Gastrocnemius medialis (tissue), 4 donors: ENCODE measurements around the gene SSNA1. TPM values are rescaled to one million over a fixed set of nuclear protein-coding genes. Genes with fewer than 3 reads are reported as not detected.

Source experiments
- ATAC-seq, 2 donors: fragments of 150-250 bp; one replicate each; pipeline ENCODE4 v1.9.1; 2016
- DNase-seq, 2 donors: peaks; one replicate each; pipeline ENCODE4 v3.0.0-alpha.2; 2019
- H3K27ac ChIP-seq, 4 donors: fragments of 200-600 bp; sonication (generic); 1 replicate in 1 of 4; 2 replicates in 3 of 4; pipeline ENCODE4 v1.5.1; 2016 to 2018; ENCODE audit warnings: mild to moderate bottlenecking in 2 of 4, moderate library complexity in 1 of 4
- H3K27me3 ChIP-seq, 3 donors: fragments of 200-600 bp; sonication (generic) in 2 of 3; 1 replicate in 1 of 3; 2 replicates in 2 of 3; pipeline versions ENCODE4 v1.5.1 to v1.6.0; 2016 to 2019; ENCODE audit warnings: mild to moderate bottlenecking in 1 of 3, moderate library complexity in 1 of 3
- H3K36me3 ChIP-seq, 2 donors: fragments of 200-600 bp; sonication (generic) in 1 of 2; one replicate each; pipeline ENCODE4 v1.5.1; 2017 to 2018
- H3K4me1 ChIP-seq, 2 donors: fragments of 200-600 bp; sonication (generic) in 1 of 2; one replicate each; pipeline ENCODE4 v1.5.1; 2016 to 2017; ENCODE audit warnings: mild to moderate bottlenecking in 2 of 2
- H3K4me3 ChIP-seq, 4 donors: fragments of 200-600 bp; sonication (generic) in 3 of 4; 1 replicate in 1 of 4; 2 replicates in 3 of 4; pipeline ENCODE4 v1.5.1; 2016 to 2019; ENCODE audit warnings: mild to moderate bottlenecking in 2 of 4
- H3K9me3 ChIP-seq, 3 donors: fragments of 200-600 bp; sonication (generic) in 2 of 3; 1 replicate in 1 of 3; 2 replicates in 2 of 3; pipeline ENCODE4 v1.5.1; 2016 to 2019
- CTCF ChIP-seq, 5 experiments: fragments of 450-650 bp in 3 of 5; fragments of 200-600 bp in 2 of 5; sonication (generic) in 2 of 5; IDR thresholded peaks in 4 of 5; conservative IDR thresholded peaks in 1 of 5; 1 replicate in 4 of 5; 2 replicates in 1 of 5; pipeline ENCODE4 v1.5.1; 2016 to 2019; ENCODE audit warnings: antibody characterized with exemption in 5 of 5, mild to moderate bottlenecking in 3 of 5, moderate library complexity in 3 of 5
- POLR2A ChIP-seq, 2 donors: fragments of 450-650 bp; IDR thresholded peaks; one replicate each; pipeline ENCODE4 v1.6.1; 2017; ENCODE audit warnings: antibody characterized with exemption in 2 of 2, mild to moderate bottlenecking in 2 of 2, moderate library complexity in 2 of 2
- in situ Hi-C, 4 donors: fragments of 200-750 bp; cut with MboI; loops; one replicate each; pipeline versions ENCODE4 v1.15.0 to v1.8.0; 2017; ENCODE audit warnings: low sequenced_read_pairs in 4 of 4
- intact Hi-C: fragments of 100-400 bp; cut with DNase I; formaldehyde crosslinking; loops from one replicate; pipeline ENCODE4 v1.15.1; 2023; ENCODE audit warnings: low total_unique reads
- total RNA-seq, 4 donors: library from RNA; depleted of rRNA; stranded (reverse); fragments of >200 nt; gene quantifications; one replicate each; pipeline versions ENCODE4 v1.1.0 to v1.2.3, GENCODE V29; 2016

SSNA1 gene
- total RNA-seq, 4 donors from 2014 or later, result 73.3 to 164 (median 94.4) TPM

- ATAC-seq, result no peak
- intact Hi-C loops (no loop called here), in situ Hi-C loops (no loop called here)
- Histone ChIP-seq H3K4me1 (peaks cover 0 to 12% of the 10 kb centered on the region in 2 donors), H3K27ac (no peak overlapping the region), H3K9me3 (no peaks in the 10 kb centered on the region), H3K27me3 (peaks cover 86 to 95% (median 95%) of the 10 kb centered on the region in 3 donors), H3K36me3 (no peaks in the 10 kb centered on the region), H3K4me3 (no peak overlapping the region)
- DNase-seq, result no peak
- TF ChIP-seq CTCF (IDR thresholded peaks at IDR 0.05 in 4 of 5, conservative IDR thresholded peaks at IDR 0.05 in 1 of 5) (no peak), POLR2A (IDR thresholded peaks at IDR 0.05) (no peak)
Measured at GRCh38 chr9:137160054-137160425, 28.4 kb upstream of the SSNA1 start.

GRCh38 chr9:137160716-137161557 lies 27.5 kb upstream of the SSNA1 start:
- no peak overlapping the region for H3K4me3 ChIP-seq
- in situ Hi-C loops, result no loop called here

GRCh38 chr9:137161558-137162486 lies 26.7 kb upstream of the SSNA1 start:
- DNase-seq (no peak), ATAC-seq (no peak)
- TF ChIP-seq POLR2A (IDR thresholded peaks at IDR 0.05) (no peak), CTCF (IDR thresholded peaks at IDR 0.05 in 4 of 5, conservative IDR thresholded peaks at IDR 0.05 in 1 of 5) (no peak)
- Histone ChIP-seq H3K4me3 (no peak overlapping the region), H3K9me3 (no peaks in the 10 kb centered on the region), H3K36me3 (no peaks in the 10 kb centered on the region), H3K4me1 (peaks cover 0 to 12% of the 10 kb centered on the region in 2 donors), H3K27me3 (peaks cover 90 to 100% (median 100%) of the 10 kb centered on the region in 3 donors), H3K27ac (no peak overlapping the region)
- intact Hi-C loops, result no loop called here
- in situ Hi-C loops, result no loop called here

More at GRCh38 chr9:137160716-137161557, 27.5 kb upstream of the SSNA1 start:
- Histone ChIP-seq H3K36me3 (no peaks in the 10 kb centered on the region), H3K4me1 (peaks cover 0 to 12% of the 10 kb centered on the region in 2 donors), H3K9me3 (no peaks in the 10 kb centered on the region), H3K27ac (no peak overlapping the region), H3K27me3 (peaks cover 90 to 100% (median 100%) of the 10 kb centered on the region in 3 donors)
- no peak for DNase-seq
- no peak for TF ChIP-seq CTCF (IDR thresholded peaks at IDR 0.05 in 4 of 5, conservative IDR thresholded peaks at IDR 0.05 in 1 of 5)
- no peak for TF ChIP-seq POLR2A (IDR thresholded peaks at IDR 0.05)
- ATAC-seq, result no peak
- intact Hi-C loops, result no loop called here

GRCh38 chr9:137162505-137163364 lies 25.7 kb upstream of the SSNA1 start:
- H3K4me1 ChIP-seq, result peaks cover 0 to 12% of the 10 kb centered on the region in 2 donors
- H3K36me3 ChIP-seq, result no peaks in the 10 kb centered on the region
- no peak for TF ChIP-seq CTCF (IDR thresholded peaks at IDR 0.05 in 4 of 5, conservative IDR thresholded peaks at IDR 0.05 in 1 of 5)
- TF ChIP-seq POLR2A (IDR thresholded peaks at IDR 0.05), result no peak
- intact Hi-C loops (no loop called here), in situ Hi-C loops (no loop called here)
- H3K9me3 ChIP-seq, result no peaks in the 10 kb centered on the region
- peak overlapping the region in 3 of 4 donors; percentile 23 to 34 (median 27) for H3K4me3 ChIP-seq
- ATAC-seq (no peak), DNase-seq (no peak)
- H3K27me3 ChIP-seq, result peaks cover 92 to 100% (median 100%) of the 10 kb centered on the region in 3 donors
- no peak overlapping the region for H3K27ac ChIP-seq
